ENCODE measurements around the gene BDNF. TPM values are rescaled to one million over a fixed set of nuclear protein-coding genes. Genes with fewer than 3 reads are reported as not detected.
"Not testable (repeated sequence)": the region's sequence is repeated elsewhere in the genome, so short reads cannot be mapped to it uniquely, and the experiment has no call there.

BDNF gene
- total and polyA plus RNA-seq, 7 donors = 0.01 to 3.4 (median 0.13) TPM; not detected in 1

DNA sequence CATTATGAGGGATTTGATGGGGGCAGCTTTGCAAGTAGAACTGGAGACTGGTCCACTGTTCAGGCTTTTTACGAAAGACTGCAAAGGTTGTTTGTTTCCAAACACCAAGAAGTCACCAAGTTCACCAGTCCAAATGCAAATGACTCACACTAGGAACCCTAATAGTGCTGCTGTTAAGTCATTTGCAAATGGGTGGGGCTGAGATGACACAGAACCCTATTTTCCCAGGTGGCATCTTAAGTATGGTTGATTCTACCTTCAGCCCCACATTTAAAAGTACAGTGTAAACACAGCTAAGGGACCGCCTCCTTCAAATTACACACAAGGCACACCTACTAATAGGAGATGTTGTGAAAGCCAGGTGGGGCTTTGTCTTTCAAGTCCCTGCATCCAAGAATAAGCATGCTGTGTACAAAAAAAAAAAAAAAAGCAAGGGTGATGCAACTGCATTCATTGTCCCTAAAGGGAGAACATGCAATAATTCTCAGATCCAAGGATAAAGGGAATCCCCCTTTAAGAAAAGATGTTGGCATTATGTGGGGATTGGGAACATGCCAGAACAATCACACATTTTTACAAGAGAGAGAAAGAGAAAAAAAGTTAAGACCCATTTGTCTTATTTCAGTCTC lies 27.3 kb downstream of the BDNF start:
- 94 to 98% (median 98%) methylated on average over 2 of the region's 2 CpGs for WGBS, 3 donors
- Histone ChIP-seq H3K9me3 (no peaks in the 10 kb centered on the region), H3K4me1 (no peaks in the 10 kb centered on the region), H3K4me3 (no peak overlapping the region), H3K27ac (no peak overlapping the region), H3K27me3 (ENCODE audit: insufficient read depth in 3 of 3, low read length in 2 of 3) (no peaks in the 10 kb centered on the region), H3K36me3 (ENCODE audit: insufficient read depth in 1 of 2, low read depth in 1 of 2) (no peaks in the 10 kb centered on the region)
- intact Hi-C loops (cut with DNase I) = no loop called here
- no peak for DNase-seq
- no peak for ATAC-seq
- TF ChIP-seq, protein P1, sequence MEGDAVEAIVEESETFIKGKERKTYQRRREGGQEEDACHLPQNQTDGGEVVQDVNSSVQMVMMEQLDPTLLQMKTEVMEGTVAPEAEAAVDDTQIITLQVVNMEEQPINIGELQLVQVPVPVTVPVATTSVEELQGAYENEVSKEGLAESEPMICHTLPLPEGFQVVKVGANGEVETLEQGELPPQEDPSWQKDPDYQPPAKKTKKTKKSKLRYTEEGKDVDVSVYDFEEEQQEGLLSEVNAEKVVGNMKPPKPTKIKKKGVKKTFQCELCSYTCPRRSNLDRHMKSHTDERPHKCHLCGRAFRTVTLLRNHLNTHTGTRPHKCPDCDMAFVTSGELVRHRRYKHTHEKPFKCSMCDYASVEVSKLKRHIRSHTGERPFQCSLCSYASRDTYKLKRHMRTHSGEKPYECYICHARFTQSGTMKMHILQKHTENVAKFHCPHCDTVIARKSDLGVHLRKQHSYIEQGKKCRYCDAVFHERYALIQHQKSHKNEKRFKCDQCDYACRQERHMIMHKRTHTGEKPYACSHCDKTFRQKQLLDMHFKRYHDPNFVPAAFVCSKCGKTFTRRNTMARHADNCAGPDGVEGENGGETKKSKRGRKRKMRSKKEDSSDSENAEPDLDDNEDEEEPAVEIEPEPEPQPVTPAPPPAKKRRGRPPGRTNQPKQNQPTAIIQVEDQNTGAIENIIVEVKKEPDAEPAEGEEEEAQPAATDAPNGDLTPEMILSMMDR (IDR thresholded peaks at IDR 0.05) = no peak

DNA sequence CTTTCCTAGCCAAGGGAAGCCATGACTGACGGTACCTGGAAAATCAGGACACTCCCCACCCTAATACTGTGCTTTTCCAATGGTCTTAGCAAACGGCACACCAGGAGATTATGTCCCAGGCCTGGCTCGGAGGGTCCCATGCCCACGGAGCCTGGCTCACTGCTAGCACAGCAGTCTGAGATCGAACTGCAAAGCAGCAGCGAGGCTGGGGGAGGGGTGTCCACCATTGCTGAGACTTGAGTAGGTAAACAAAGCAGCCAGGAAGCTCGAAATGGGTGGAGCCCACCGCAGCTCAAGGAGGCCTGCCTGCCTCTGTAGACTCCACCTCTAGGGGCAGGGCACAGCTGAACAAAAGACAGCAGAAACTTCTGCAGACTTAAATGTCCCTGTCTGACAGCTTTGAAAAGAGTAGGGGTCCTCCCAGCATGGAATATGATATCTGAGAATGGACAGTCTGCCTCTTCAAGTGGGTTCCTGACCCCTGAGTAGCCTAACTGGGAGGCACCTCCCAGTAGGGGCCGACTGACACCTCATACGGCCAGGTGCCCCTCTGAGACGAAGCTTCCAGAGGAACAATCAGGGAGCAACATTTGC lies 34.6 kb downstream of the BDNF start:
- H3K4me1 ChIP-seq; ATAC-seq; H3K36me3 ChIP-seq (ENCODE audit: insufficient read depth in 1 of 2, low read depth in 1 of 2); H3K4me3 ChIP-seq; H3K9me3 ChIP-seq; intact Hi-C loops (cut with DNase I); DNase-seq; H3K27ac ChIP-seq; H3K27me3 ChIP-seq (ENCODE audit: insufficient read depth in 3 of 3, low read length in 2 of 3): not testable (repeated sequence)
- 84 to 88% (median 86%) methylated on average over 11 of the region's 11 CpGs for WGBS, 3 donors

DNA sequence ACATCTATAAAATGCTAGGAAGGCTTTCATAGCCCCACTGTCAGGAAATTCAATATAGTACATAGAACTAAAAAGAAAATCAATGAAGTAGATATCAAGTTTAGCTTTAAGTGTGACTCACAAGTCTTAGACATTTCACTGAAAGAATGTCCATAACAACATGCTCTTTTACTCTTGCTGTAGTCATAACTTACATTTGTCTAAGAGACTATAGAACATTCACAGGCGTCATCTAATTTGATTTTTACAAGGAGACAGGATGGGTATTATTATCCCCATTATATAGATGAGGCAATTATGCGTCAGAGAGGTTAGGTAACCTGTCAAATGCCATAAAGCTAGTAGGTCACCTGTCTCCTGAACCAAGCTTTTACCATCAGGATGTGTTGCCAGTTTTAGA lies 36.9 kb downstream of the BDNF start:
- no peak for DNase-seq
- ATAC-seq = no peak
- Histone ChIP-seq H3K4me1 (no peaks in the 10 kb centered on the region), H3K9me3 (no peaks in the 10 kb centered on the region), H3K27ac (no peak overlapping the region), H3K4me3 (no peak overlapping the region), H3K27me3 (ENCODE audit: insufficient read depth in 3 of 3, low read length in 2 of 3) (no peaks in the 10 kb centered on the region), H3K36me3 (ENCODE audit: insufficient read depth in 1 of 2, low read depth in 1 of 2) (no peaks in the 10 kb centered on the region)
- WGBS, 3 donors = 88 to 91% (median 91%) methylated on average over 2 of the region's 2 CpGs
- TF ChIP-seq, protein P1 (IDR thresholded peaks at IDR 0.05) = no peak
- intact Hi-C loops (cut with DNase I) = no loop called here

DNA sequence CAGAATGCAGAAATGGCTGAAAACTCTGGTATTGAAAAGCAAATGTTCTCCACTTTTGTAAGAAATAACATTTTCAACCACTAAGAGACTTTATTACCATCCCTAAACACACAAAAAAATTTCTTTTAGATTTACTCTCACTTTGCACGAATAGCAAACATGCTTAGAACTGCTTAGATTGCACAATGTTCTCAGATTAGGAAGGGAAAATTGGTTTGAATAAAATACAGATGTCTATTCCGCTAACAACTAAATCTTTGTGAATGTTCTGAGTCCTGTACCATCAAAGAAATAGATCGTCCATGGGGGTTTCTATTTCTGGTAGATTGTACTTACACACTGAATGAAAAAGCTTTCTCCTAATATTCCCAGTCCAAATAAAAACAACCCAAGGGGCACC lies 40.1 kb downstream of the BDNF start:
- TF ChIP-seq, protein P1 (IDR thresholded peaks at IDR 0.05) = no peak
- DNase-seq (no peak), ATAC-seq (no peak)
- H3K9me3 ChIP-seq = no peaks in the 10 kb centered on the region
- no peaks in the 10 kb centered on the region for H3K4me1 ChIP-seq
- H3K4me3 ChIP-seq = no peak overlapping the region
- H3K36me3 ChIP-seq (ENCODE audit: insufficient read depth in 1 of 2, low read depth in 1 of 2) = no peaks in the 10 kb centered on the region
- intact Hi-C loops (cut with DNase I) = no loop called here
- H3K27ac ChIP-seq = no peak overlapping the region
- WGBS, 3 donors = 78 to 81% (median 81%) methylated on average over 3 of the region's 3 CpGs
- no peaks in the 10 kb centered on the region for H3K27me3 ChIP-seq (ENCODE audit: insufficient read depth in 3 of 3, low read length in 2 of 3)

DNA sequence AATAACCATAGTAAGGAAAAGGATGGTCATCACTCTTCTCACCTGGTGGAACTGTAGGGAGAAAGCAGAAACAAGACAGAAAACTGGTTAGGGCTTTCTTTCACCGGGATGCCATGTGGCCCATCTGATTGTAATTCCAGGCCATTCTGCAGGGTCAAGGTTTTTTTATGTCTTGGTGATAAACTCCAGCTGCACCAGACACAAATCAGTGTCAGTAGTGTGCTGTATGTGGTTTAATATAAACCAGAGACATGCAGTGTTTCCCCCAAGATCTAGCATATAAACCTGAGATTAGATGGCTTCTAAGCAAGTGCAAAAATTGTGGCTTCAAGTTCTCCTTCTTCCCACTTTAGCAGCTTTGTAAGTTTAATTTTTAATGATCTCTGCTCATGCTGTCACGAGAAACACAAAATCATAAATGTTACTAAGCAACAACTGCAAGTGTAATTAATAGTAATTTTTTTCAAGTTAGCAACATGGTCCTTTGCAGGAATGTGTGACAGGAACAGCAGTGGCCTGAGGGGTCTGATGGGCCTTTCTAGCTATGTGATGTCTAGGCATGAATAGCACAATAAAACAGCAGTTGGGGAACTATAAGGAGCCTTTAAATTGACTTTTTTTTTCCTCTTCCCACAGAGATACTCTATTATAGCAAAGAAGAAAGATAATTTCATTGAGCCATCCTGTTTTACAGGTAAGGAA lies 41.6 kb downstream of the BDNF start:
- Histone ChIP-seq H3K27me3 (ENCODE audit: insufficient read depth in 3 of 3, low read length in 2 of 3) (no peaks in the 10 kb centered on the region), H3K36me3 (ENCODE audit: insufficient read depth in 1 of 2, low read depth in 1 of 2) (no peaks in the 10 kb centered on the region), H3K27ac (no peak overlapping the region), H3K4me3 (no peak overlapping the region), H3K4me1 (no peaks in the 10 kb centered on the region), H3K9me3 (no peaks in the 10 kb centered on the region)
- DNase-seq (no peak), ATAC-seq (no peak)
- TF ChIP-seq, protein P1 (IDR thresholded peaks at IDR 0.05) = no peak
- intact Hi-C loops (cut with DNase I) = no loop called here
- 81 to 89% (median 85%) methylated on average over 2 of the region's 2 CpGs for WGBS, 3 donors

Data from psoas muscle (tissue), 8 donors.